HepG2 (cell line): ENCODE data around the gene GMCL2. TPM values are rescaled to one million over a fixed set of nuclear protein-coding genes. Genes with fewer than 3 reads are reported as not detected.

Experiments used
- ATAC-seq: fragments of 200-7000 bp; cut with Tn5 transposase; 3 replicates; pipeline ENCODE4 v1.9.1; 2020; ENCODE audit warnings: mild to moderate bottlenecking, moderate library complexity
- Bru-seq: library from RNA; stranded (reverse); fragments of 400-500 nt; gene quantifications from one replicate; lab custom pipeline; 2021; lab: Mats Ljungman, UMichigan
- BruChase-seq, 2 experiments: library from RNA; stranded (reverse); fragments of 400-500 nt; gene quantifications; one replicate each; lab custom pipeline; 2021; lab: Mats Ljungman, UMichigan
- BruUV-seq: library from RNA; stranded (reverse); fragments of 400-500 nt; replicated peaks from 2 replicates; lab custom pipeline; 2021; lab: Mats Ljungman, UMichigan
- CTCF ChIA-PET: fragments of 300-600 bp; formaldehyde crosslinking; extraction: SDS; loops from one replicate; lab custom pipeline; 2021; ENCODE audit warnings: low total read pairs, inconsistent platforms, low intra/inter-chr PET ratio; lab: Yijun Ruan, JAX
- POLR2A ChIA-PET: fragments of 350-600 bp; sonication (Branson Sonifier 250); formaldehyde crosslinking; loops from one replicate; lab custom pipeline; 2020; ENCODE audit warnings: antibody characterized with exemption, inconsistent platforms; lab: Yijun Ruan, JAX
- DNase-seq: peaks from one replicate; pipeline ENCODE4 v3.0.0-alpha.2; 2015; ENCODE audit warnings: low spot score
- FAIRE-seq: peaks from 3 replicates; lab custom pipeline; 2011; peaks lifted over from hg19 to GRCh38; lab: Jason Lieb, UNC
- H2AFZ ChIP-seq: one replicate; pipeline ENCODE4 v1.6.1; 2011; ENCODE audit warnings: low read length, inconsistent platforms
- H3K27ac ChIP-seq: fragments of 300-600 bp; 3 replicates; pipeline ENCODE4 v1.8.0; 2011; ENCODE audit warnings: mixed run types, mild to moderate bottlenecking, mixed read lengths, low read length, inconsistent platforms; ENCODE audit not compliant: insufficient read depth; ENCODE audit errors: extremely low read length
- H3K27me3 ChIP-seq, 2 experiments: fragments of 200-600 bp in 1 of 2; 2 replicates in 1 of 2; 3 replicates in 1 of 2; pipeline versions ENCODE4 v1.6.0 to v1.8.0; 2011; ENCODE audit warnings: low read length in 2 of 2, mild to moderate bottlenecking in 2 of 2, moderate library complexity in 2 of 2, inconsistent platforms in 1 of 2; ENCODE audit not compliant: insufficient read depth in 2 of 2, control insufficient read depth in 1 of 2
- H3K36me3 ChIP-seq, 2 experiments: fragments of 200-600 bp in 1 of 2; replicated peaks in 1 of 2; 2 replicates in 1 of 2; 3 replicates in 1 of 2; pipeline versions ENCODE4 v1.5.1 to v1.8.0; 2011; ENCODE audit warnings: low read length in 2 of 2, inconsistent platforms in 1 of 2; ENCODE audit not compliant: insufficient read depth in 2 of 2, control insufficient read depth in 1 of 2
- H3K4me1 ChIP-seq: 2 replicates; pipeline ENCODE4 v1.5.1; 2012; ENCODE audit warnings: low read length, inconsistent platforms; ENCODE audit not compliant: insufficient read depth
- H3K4me2 ChIP-seq: 2 replicates; pipeline ENCODE4 v1.6.0; 2011; ENCODE audit warnings: low read depth, low read length, inconsistent platforms
- H3K4me3 ChIP-seq, 3 experiments: fragments of 200-600 bp in 1 of 3; sonication (generic), shearing (Covaris generic) in 1 of 3; replicated peaks in 1 of 3; 2 replicates each; pipeline ENCODE4 v1.5.1; 2011 to 2016; ENCODE audit warnings: low read length in 3 of 3, inconsistent platforms in 2 of 3, low read depth in 2 of 3, mild to moderate bottlenecking in 2 of 3, control low read depth in 1 of 3, mixed read lengths in 1 of 3; ENCODE audit not compliant: insufficient read depth in 1 of 3
- H3K79me2 ChIP-seq: one replicate; pipeline ENCODE4 v1.6.1; 2011; ENCODE audit warnings: low read length, inconsistent platforms; ENCODE audit not compliant: insufficient read depth
- H3K9ac ChIP-seq: 2 replicates; pipeline ENCODE4 v1.6.0; 2011; ENCODE audit warnings: mild to moderate bottlenecking, low read depth, low read length, inconsistent platforms; ENCODE audit not compliant: insufficient read depth
- H3K9me3 ChIP-seq: 2 replicates; pipeline ENCODE4 v1.5.1; 2012; ENCODE audit warnings: mild to moderate bottlenecking, low read length
- H4K20me1 ChIP-seq: 2 replicates; pipeline ENCODE4 v1.6.0; 2011; ENCODE audit warnings: inconsistent platforms, mild to moderate bottlenecking, low read length, moderate library complexity; ENCODE audit not compliant: insufficient read depth
- AHDC1 ChIP-seq: sonication (generic); formaldehyde crosslinking; IDR thresholded peaks from 2 replicates; pipeline ENCODE4 v1.5.1; 2020; ENCODE audit warnings: mild to moderate bottlenecking, missing genetic modification reagents, borderline replicate concordance
- ATF7 ChIP-seq, 2 experiments: fragments of 450-650 bp in 1 of 2; sonication (generic) in 1 of 2; formaldehyde crosslinking in 1 of 2; IDR thresholded peaks; 2 replicates each; pipeline versions ENCODE4 v1.4.0 to v1.6.1; 2016 to 2020; ENCODE audit warnings: antibody characterized with exemption in 1 of 2, mild to moderate bottlenecking in 1 of 2, missing genetic modification reagents in 1 of 2
- CREB3 ChIP-seq: sonication (generic); formaldehyde crosslinking; IDR thresholded peaks from 2 replicates; pipeline ENCODE4 v1.5.0; 2020; ENCODE audit warnings: missing genetic modification reagents
- HNRNPL ChIP-seq: fragments of 200-400 bp; formaldehyde crosslinking; IDR thresholded peaks from 2 replicates; pipeline ENCODE4 v1.6.1; 2017; ENCODE audit warnings: mild to moderate bottlenecking, low read depth, low read length
- NFAT5 ChIP-seq: sonication (generic); formaldehyde crosslinking; IDR thresholded peaks from 2 replicates; pipeline ENCODE4 v1.4.0; 2020; ENCODE audit warnings: missing genetic modification reagents
- PCBP2 ChIP-seq: fragments of 200-400 bp; formaldehyde crosslinking; optimal IDR thresholded peaks from 2 replicates; pipeline ENCODE3; 2018; ENCODE audit warnings: low read length, low read depth; ENCODE audit not compliant: poor library complexity, severe bottlenecking
- PHF20 ChIP-seq: sonication (generic); formaldehyde crosslinking; IDR thresholded peaks from 2 replicates; pipeline ENCODE4 v1.5.0; 2020; ENCODE audit warnings: mild to moderate bottlenecking, missing genetic modification reagents
- WGBS: methylation state at CpG from one replicate; pipeline ENCODE4 v1.1.6; 2017; ENCODE audit warnings: low lambda C conversion rate; 5-methylcytosine and 5-hydroxymethylcytosine counted together
- in situ Hi-C: cut with HindIII; loops from 2 replicates; pipeline ENCODE4 v1.10.0; 2017; ENCODE audit warnings: low pct_unique_long_range_greater_than_20kb; ENCODE audit not compliant: extremely low pct_ligation_motif_present
- intact Hi-C: fragments of 100-400 bp; cut with micrococcal nuclease; formaldehyde crosslinking; loops from one replicate; pipeline ENCODE4 v1.10.0; 2022; ENCODE audit not compliant: unreplicated experiment
- long read RNA-seq, 2 experiments: library from RNA in 1 of 2; library from polyadenylated mRNA in 1 of 2; stranded (forward) in 1 of 2; unstranded in 1 of 2; transcript quantifications; one replicate each; pipeline ENCODE4 v2.0.0, GENCODE V29; 2019 to 2022
- polyA minus RNA-seq, 3 experiments: library from RNA; depleted of rRNA, polyadenylated mRNA; stranded (reverse); fragments of >200 nt; gene quantifications; 2 replicates each; pipeline ENCODE4 v1.2.3, GENCODE V29; 2011; ENCODE audit warnings: low replicate concordance in 1 of 3
- polyA plus RNA-seq, 8 experiments: library from polyadenylated mRNA; depleted of rRNA in 3 of 8; stranded (reverse) in 7 of 8; unstranded in 1 of 8; fragments of >200 nt; fragmentation: Illumina TruSeq in 4 of 8; extraction: Trizol in 4 of 8; gene quantifications; 2 replicates each; pipeline versions ENCODE4 v1.2.1 to v1.2.3, GENCODE V29; 2011 to 2016; ENCODE audit warnings: low read depth in 4 of 8, missing spikeins in 1 of 8, mixed read lengths in 1 of 8; ENCODE audit not compliant: insufficient read depth in 1 of 8
- total RNA-seq, 5 experiments: library from RNA; depleted of rRNA; stranded (reverse); fragments of >200 nt; fragmentation: Illumina TruSeq; extraction: Trizol; gene quantifications; 2 replicates each; pipeline ENCODE4 v1.2.3, GENCODE V29; 2016; ENCODE audit warnings: low read depth in 1 of 5

GMCL2 gene
- total RNA-seq (2016; rRNA removed; fragmentation: Illumina TruSeq; extraction: Trizol): not detected in 2 replicates
- not detected in 2 replicates for total RNA-seq (2016; cell fraction: cytosol; rRNA removed; fragmentation: Illumina TruSeq; extraction: Trizol; ENCODE audit: low read depth)
- not detected in 2 replicates for total RNA-seq (2016; cell fraction: insoluble cytoplasmic fraction; rRNA removed; fragmentation: Illumina TruSeq; extraction: Trizol)
- not detected in 2 replicates for total RNA-seq (2016; cell fraction: membrane; rRNA removed; fragmentation: Illumina TruSeq; extraction: Trizol)
- total RNA-seq (2016; cell fraction: nucleus; rRNA removed; fragmentation: Illumina TruSeq; extraction: Trizol): not detected in 2 replicates
- polyA plus RNA-seq (2011; rRNA removed): 0.03 TPM in 1 of 2 replicates, not detected in the other
- polyA plus RNA-seq (2011; cell fraction: cytosol; rRNA removed): not detected in 2 replicates
- not detected in 2 replicates for polyA plus RNA-seq (2011; cell fraction: nucleus; rRNA removed)
- 0.05 TPM in 1 of 2 replicates, not detected in the other for polyA plus RNA-seq (2012)
- not detected in 2 replicates for polyA plus RNA-seq (2016; cell fraction: cytosol; fragmentation: Illumina TruSeq; extraction: Trizol; ENCODE audit: low read depth)
- polyA plus RNA-seq (2016; cell fraction: insoluble cytoplasmic fraction; fragmentation: Illumina TruSeq; extraction: Trizol; ENCODE audit: low read depth): not detected in 2 replicates
- not detected in 2 replicates for polyA plus RNA-seq (2016; cell fraction: membrane; fragmentation: Illumina TruSeq; extraction: Trizol; ENCODE audit: low read depth)
- polyA plus RNA-seq (2016; cell fraction: nucleus; fragmentation: Illumina TruSeq; extraction: Trizol; ENCODE audit: insufficient read depth, low read depth): not detected in 2 replicates
- not detected in 2 replicates for polyA minus RNA-seq (2011; rRNA and poly(A)+ RNA removed; ENCODE audit: low replicate concordance)
- not detected in 2 replicates for polyA minus RNA-seq (2011; cell fraction: cytosol; rRNA and poly(A)+ RNA removed)
- not detected in 2 replicates for polyA minus RNA-seq (2011; cell fraction: nucleus; rRNA and poly(A)+ RNA removed)
- Bru-seq, nascent RNA: percentile 15 among the genes with signal in this experiment
- percentile 6 among the genes with signal in this experiment for BruChase-seq, experiment 1, labeled RNA remaining after a 6-hour chase
- not detected for BruChase-seq, experiment 2, labeled RNA remaining after a 2-hour chase
- long read RNA-seq, experiment 1: 0 reads
- long read RNA-seq, experiment 2: 0 reads

- Histone ChIP-seq H3K4me3 (no peak within 1 kb of the TSS), H3K27ac (no peak within 1 kb of the TSS), H3K27me3 (no peaks in the 10 kb centered on the region), H3K9ac (no peak within 1 kb of the TSS), H3K4me2 (no peak within 1 kb of the TSS), H3K4me1 (no peaks in the 10 kb centered on the region; the same call in 1 of the 2 replicates), H2AFZ (no peak within 1 kb of the TSS), H3K9me3 (no peaks in the 10 kb centered on the region), H3K79me2 (no peaks in the 10 kb centered on the region), H3K36me3 (no peaks in the 10 kb centered on the region), H4K20me1 (no peaks in the 10 kb centered on the region)
- CTCF ChIA-PET: no interaction called here
- DNase-seq (no peak), ATAC-seq (no peak), FAIRE-seq (no peak)
- in situ Hi-C loops (no loop called here), intact Hi-C loops (no loop called here)
- POLR2A ChIA-PET: no interaction called here
- BruUV-seq: no TSS peak
- 82% methylated on average over 24 of the region's 27 CpGs for WGBS
- TF ChIP-seq ATF7 (IDR thresholded peaks at IDR 0.05) (no peak), ATF7 (CRISPR knock-in tag; IDR thresholded peaks at IDR 0.05) (no peak), NFAT5 (no peak), PCBP2 (no peak), CREB3 (no peak), HNRNPL (no peak), PHF20 (CRISPR knock-in tag) (no peak), AHDC1 (no peak)
Observed at GRCh38 chr5:178187014-178187413, at the start of gene GMCL2. TSS of gene GMCL2 (minus strand) at chr5:178187371. CDS start at chr5:178187299, 72 bp downstream.
